Embryonic facial prominence (tissue), 1 donor: ENCODE results near the gene SAG.
A peak's percentile ranks its signal among the peaks of the same experiment; 100 is the strongest.
"Not testable (repeated sequence)": the region's sequence is repeated elsewhere in the genome, so short reads cannot be mapped to it uniquely, and the experiment has no call there.

Experiments used
- DNase-seq: peaks from one replicate; pipeline ENCODE4 v3.0.0-alpha.2; 2016; ENCODE audit errors: extremely low spot score

Gene SAG

GRCh38 chr2:233329489-233330135 is 22.0 kb downstream of the SAG start:
- DNase-seq: no peak

GRCh38 chr2:233331536-233331935 is 23.9 kb downstream of the SAG start:
- DNase-seq: no peak

GRCh38 chr2:233332125-233332524 is 24.5 kb downstream of the SAG start:
- no peak for DNase-seq

GRCh38 chr2:233334915-233335314 is 27.3 kb downstream of the SAG start:
- DNase-seq: no peak

GRCh38 chr2:233336091-233336490 is 28.5 kb downstream of the SAG start:
- not testable (repeated sequence) for DNase-seq

- DNase-seq: no peak
Observed at GRCh38 chr2:233336541-233336940, 28.9 kb downstream of the SAG start.

- DNase-seq: no peak
Observed at GRCh38 chr2:233338046-233338445, 30.4 kb downstream of the SAG start.

- DNase-seq: no peak
Observed at GRCh38 chr2:233338812-233339368, 31.3 kb downstream of the SAG start.

GRCh38 chr2:233339427-233339826 is 31.8 kb downstream of the SAG start:
- no peak for DNase-seq

- DNase-seq: no peak
Observed at GRCh38 chr2:233341296-233341695, 33.7 kb downstream of the SAG start.

- DNase-seq: no peak
Observed at GRCh38 chr2:233342301-233342700, 34.7 kb downstream of the SAG start.

- DNase-seq: no peak
Observed at GRCh38 chr2:233343171-233343705, 35.6 kb downstream of the SAG start.

GRCh38 chr2:233346376-233346775 is 38.8 kb downstream of the SAG start:
- no peak for DNase-seq

GRCh38 chr2:233346930-233347329 is 39.3 kb downstream of the SAG start:
- no peak for DNase-seq

- no peak for DNase-seq
Observed at GRCh38 chr2:233349005-233349998, 41.7 kb downstream of the SAG start.

- DNase-seq: peak; percentile 16
Observed at GRCh38 chr2:233350708-233351107, 43.1 kb downstream of the SAG start.

GRCh38 chr2:233351423-233351822 is 43.8 kb downstream of the SAG start:
- DNase-seq: no peak

- DNase-seq: no peak
Observed at GRCh38 chr2:233352141-233352842, 44.7 kb downstream of the SAG start.

GRCh38 chr2:233353101-233353768 is 45.6 kb downstream of the SAG start:
- no peak for DNase-seq

GRCh38 chr2:233353769-233354499 is 46.3 kb downstream of the SAG start, which contains the start of gene DGKD:
DGKD (plus strand) TSS chr2:233354494; CDS start chr2:233354519, 25 bp downstream.
- peak; percentile 34 for DNase-seq
